Measurements from ENCODE around the gene BSN.

BSN gene

DNA sequence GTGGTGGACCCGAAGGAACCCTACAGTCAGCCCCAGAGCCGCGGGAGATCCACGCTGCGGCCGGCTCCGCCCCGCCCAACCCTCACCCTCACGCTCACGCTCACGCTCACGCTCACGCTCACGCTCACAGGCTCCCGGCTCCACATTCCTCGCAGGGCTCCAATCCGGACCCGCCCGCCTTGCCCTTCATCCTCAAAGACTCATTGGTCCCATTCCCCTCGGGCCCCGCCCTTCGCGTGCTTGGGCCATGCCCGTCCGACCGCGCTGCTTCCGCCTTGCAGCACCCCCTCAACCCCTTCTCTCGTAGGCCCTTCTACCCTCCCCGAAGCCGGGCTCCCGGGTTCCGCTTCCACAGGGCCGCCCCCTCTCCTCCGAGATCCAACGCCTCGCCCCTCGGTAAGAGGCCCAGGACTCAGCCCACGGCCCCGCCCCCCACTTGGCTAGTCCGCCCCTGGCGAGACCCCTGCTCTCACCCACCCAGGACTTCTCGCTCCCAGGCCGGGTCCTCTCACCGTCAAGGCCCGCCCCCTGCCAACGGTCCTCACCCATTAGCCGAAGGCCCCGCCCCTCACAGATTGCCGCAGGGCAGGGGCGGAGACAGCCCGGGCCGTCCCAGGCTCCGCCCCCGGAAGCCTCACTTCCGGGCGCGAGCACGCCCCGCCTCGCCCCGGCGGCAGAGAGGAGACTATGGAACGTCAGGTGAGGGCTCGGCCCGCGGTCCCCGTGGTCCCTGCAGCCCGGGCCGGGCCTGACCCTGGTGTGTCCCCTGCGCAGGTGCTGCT is 119.6 kb downstream of the BSN start, which contains the start of gene APEH:
APEH (plus strand) TSS at position 637 of the 782 bp plus-strand sequence; CDS start at position 688, 51 bp downstream.
- Histone ChIP-seq H3K79me1 (replicated peaks; ENCODE audit: low read length, poor library complexity, severe bottlenecking) (peaks cover 44% of the 10 kb centered on the region), H4K91ac (ENCODE audit: low read length) (peak within 1 kb of the TSS; percentile 87), H3K27me3 (ENCODE audit: control insufficient read depth in 1 of 2, insufficient read depth in 1 of 2, low read length in 2 of 2) (peaks cover 0 to 5% of the 10 kb centered on the region in 2 experiments), H3K36me3 (ENCODE audit: control insufficient read depth in 1 of 2, insufficient read depth in 2 of 2, low read depth in 1 of 2, low read length in 2 of 2) (peaks cover 35 to 38% of the 10 kb centered on the region in 2 experiments), H2AFZ (ENCODE audit: low read depth, low read length) (peak within 1 kb of the TSS; percentile 84), H2BK15ac (ENCODE audit: low read depth, poor library complexity, severe bottlenecking) (peak within 1 kb of the TSS; percentile 83), H3K23ac (ENCODE audit: low read length in 2 of 2) (no peak within 1 kb of the TSS), H3K9ac (ENCODE audit: low read length) (peak within 1 kb of the TSS; percentile 90), H2AK5ac (ENCODE audit: low read length, severe bottlenecking) (peak within 1 kb of the TSS; percentile 87), H2BK12ac (ENCODE audit: low read length in 2 of 2) (peak within 1 kb of the TSS in 1 of 2 experiments; percentile 51), H3K9me3 (ENCODE audit: control insufficient read depth, low read length) (no peaks in the 10 kb centered on the region), H3K4ac (ENCODE audit: low read depth in 1 of 2, low read length in 2 of 2) (peak within 1 kb of the TSS; percentile 68 to 85), H3K4me1 (ENCODE audit: control insufficient read depth, insufficient read depth, low read depth, low read length) (peaks cover 30% of the 10 kb centered on the region), H2BK120ac (ENCODE audit: low read depth, low read length) (no peak within 1 kb of the TSS), H3K14ac (ENCODE audit: low read length in 2 of 2) (peak within 1 kb of the TSS in 1 of 2 experiments; percentile 94), H3K4me3 (ENCODE audit: insufficient read depth in 1 of 2, low read depth in 1 of 2, low read length in 2 of 2) (peak within 1 kb of the TSS; percentile 93 to 95), H3K18ac (ENCODE audit: low read depth in 1 of 2, low read length in 2 of 2) (peak within 1 kb of the TSS; percentile 74 to 92), H3K27ac (ENCODE audit: low read length, poor library complexity, severe bottlenecking) (peak within 1 kb of the TSS; percentile 88), H4K8ac (ENCODE audit: low read length) (peak within 1 kb of the TSS; percentile 86), H2BK5ac (ENCODE audit: low read depth, low read length, poor library complexity, severe bottlenecking) (peak within 1 kb of the TSS; percentile 90), H3K4me2 (ENCODE audit: low read length, poor library complexity, severe bottlenecking) (peak within 1 kb of the TSS; percentile 65)
- peak; percentile 99 for DNase-seq
- WGBS, result under 1% methylated on average over 70 of the region's 71 CpGs

DNA sequence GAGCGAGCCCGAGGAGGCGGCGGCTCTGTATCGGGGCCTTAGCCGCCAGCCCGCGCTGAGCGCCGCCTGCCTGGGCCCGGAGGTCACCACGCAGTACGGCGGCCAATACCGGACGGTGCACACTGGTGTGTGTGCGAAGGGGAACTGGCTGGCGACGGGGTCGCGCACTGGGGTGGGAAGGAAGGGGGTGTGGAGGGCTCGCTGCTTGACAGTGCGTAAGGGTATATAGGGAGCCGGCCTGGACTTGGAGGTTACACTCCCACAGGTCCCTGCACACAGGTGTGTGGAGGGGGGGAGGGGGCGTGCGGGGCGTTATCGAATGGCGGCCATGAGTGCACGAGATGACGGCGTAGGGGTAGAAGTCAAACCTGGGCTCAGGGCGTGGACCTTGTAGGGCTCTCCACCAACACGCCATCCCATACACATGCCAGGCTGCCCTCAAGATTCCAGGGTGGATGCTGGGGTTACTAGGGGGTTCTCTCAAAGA is 120.3 kb downstream of the BSN start:
- Histone ChIP-seq H3K4me1 (ENCODE audit: control insufficient read depth, insufficient read depth, low read depth, low read length) (peaks cover 24% of the 10 kb centered on the region), H2BK5ac (ENCODE audit: low read depth, low read length, poor library complexity, severe bottlenecking) (no peak overlapping the region), H4K91ac (ENCODE audit: low read length) (peak overlapping the region; percentile 84), H3K36me3 (ENCODE audit: control insufficient read depth in 1 of 2, insufficient read depth in 2 of 2, low read depth in 1 of 2, low read length in 2 of 2) (peaks cover 41 to 44% of the 10 kb centered on the region in 2 experiments), H3K79me1 (replicated peaks; ENCODE audit: low read length, poor library complexity, severe bottlenecking) (peaks cover 50% of the 10 kb centered on the region), H3K27me3 (ENCODE audit: control insufficient read depth in 1 of 2, insufficient read depth in 1 of 2, low read length in 2 of 2) (no peaks in the 10 kb centered on the region), H2BK15ac (ENCODE audit: low read depth, poor library complexity, severe bottlenecking) (peak overlapping the region; percentile 76), H2BK12ac (ENCODE audit: low read length in 2 of 2) (peak overlapping the region in 1 of 2 experiments; percentile 31), H3K4ac (ENCODE audit: low read depth in 1 of 2, low read length in 2 of 2) (peak overlapping the region; percentile 68 to 83), H2AK5ac (ENCODE audit: low read length, severe bottlenecking) (no peak overlapping the region), H2AFZ (ENCODE audit: low read depth, low read length) (peak overlapping the region; percentile 84), H3K4me2 (ENCODE audit: low read length, poor library complexity, severe bottlenecking) (peak overlapping the region; percentile 61), H3K9me3 (ENCODE audit: control insufficient read depth, low read length) (no peaks in the 10 kb centered on the region), H3K9ac (ENCODE audit: low read length) (peak overlapping the region; percentile 90), H2BK120ac (ENCODE audit: low read depth, low read length) (no peak overlapping the region), H4K8ac (ENCODE audit: low read length) (peak overlapping the region; percentile 82), H3K18ac (ENCODE audit: low read depth in 1 of 2, low read length in 2 of 2) (peak overlapping the region; percentile 74 to 92), H3K23ac (ENCODE audit: low read length in 2 of 2) (no peak overlapping the region), H3K4me3 (ENCODE audit: insufficient read depth in 1 of 2, low read depth in 1 of 2, low read length in 2 of 2) (peak overlapping the region; percentile 93 to 95), H3K27ac (ENCODE audit: low read length, poor library complexity, severe bottlenecking) (no peak overlapping the region), H3K14ac (ENCODE audit: low read length in 2 of 2) (peak overlapping the region in 1 of 2 experiments; percentile 94)
- no peak for DNase-seq
- WGBS, result 3% methylated on average over 31 of the region's 34 CpGs

DNA sequence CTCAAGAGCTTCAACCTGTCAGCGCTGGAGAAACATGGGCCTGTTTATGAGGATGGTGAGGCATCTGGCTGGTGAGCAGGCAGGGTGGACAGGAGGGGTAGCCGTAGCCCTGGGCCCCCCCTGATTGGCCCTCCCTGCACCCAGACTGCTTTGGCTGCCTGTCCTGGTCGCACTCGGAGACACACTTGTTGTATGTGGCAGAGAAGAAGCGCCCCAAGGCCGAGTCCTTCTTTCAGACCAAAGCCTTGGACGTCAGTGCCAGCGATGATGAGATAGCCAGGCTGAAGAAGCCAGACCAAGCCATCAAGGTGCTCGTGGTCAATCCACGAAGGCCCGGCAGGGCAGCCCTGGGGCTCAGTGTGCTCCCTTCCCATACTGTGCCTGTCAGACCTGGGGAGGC is 121.6 kb downstream of the BSN start:
- no peak overlapping the region for H2BK5ac ChIP-seq (ENCODE audit: low read depth, low read length, poor library complexity, severe bottlenecking)
- H3K9ac ChIP-seq (ENCODE audit: low read length), result no peak overlapping the region

DNA sequence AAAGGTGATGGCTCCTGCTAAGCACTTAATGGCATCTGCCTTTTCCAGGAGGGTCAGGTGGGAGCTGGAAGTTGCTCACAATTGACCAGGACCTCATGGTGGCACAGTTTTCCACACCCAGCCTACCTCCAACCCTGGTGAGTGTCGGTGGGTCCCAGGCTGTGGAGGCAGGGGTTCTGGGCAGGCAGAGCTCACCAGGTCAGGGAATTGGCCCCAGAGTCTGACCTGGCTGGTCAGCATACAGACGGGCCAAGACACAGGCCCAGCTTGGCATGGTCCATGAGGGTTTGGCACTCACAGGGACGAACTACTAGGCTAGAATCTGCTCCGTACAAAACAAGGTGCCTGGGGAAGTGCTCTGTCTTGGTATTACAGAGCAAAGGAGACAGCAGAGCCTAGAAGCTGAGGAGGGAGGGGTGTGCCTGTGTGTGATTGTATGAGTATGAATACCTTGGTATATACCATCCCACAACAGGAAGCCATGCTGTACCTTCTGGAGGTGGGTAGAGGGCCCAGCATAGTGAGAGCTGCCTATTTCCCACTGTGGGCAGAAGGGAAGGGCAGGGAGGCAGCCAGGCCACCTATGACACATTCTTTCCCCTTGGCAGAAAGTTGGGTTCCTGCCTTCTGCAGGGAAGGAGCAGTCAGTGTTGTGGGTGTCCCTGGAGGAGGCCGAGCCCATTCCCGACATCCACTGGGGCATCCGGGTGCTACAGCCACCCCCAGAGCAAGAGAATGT is 126.4 kb downstream of the BSN start:
- no peak overlapping the region for H3K9ac ChIP-seq (ENCODE audit: low read length)
- 96% methylated on average over 7 of the region's 7 CpGs for WGBS
- peaks cover 42% of the 10 kb centered on the region for H3K79me1 ChIP-seq (replicated peaks; ENCODE audit: low read length, poor library complexity, severe bottlenecking)
- no peak overlapping the region for H2AK5ac ChIP-seq (ENCODE audit: low read length, severe bottlenecking)
- no peaks in the 10 kb centered on the region for H3K9me3 ChIP-seq (ENCODE audit: control insufficient read depth, low read length)
- H3K36me3 ChIP-seq (ENCODE audit: control insufficient read depth in 1 of 2, insufficient read depth in 2 of 2, low read depth in 1 of 2, low read length in 2 of 2), result peaks cover 88 to 92% of the 10 kb centered on the region in 2 experiments
- H3K4me3 ChIP-seq (ENCODE audit: insufficient read depth in 1 of 2, low read depth in 1 of 2, low read length in 2 of 2), result no peak overlapping the region
- H2BK15ac ChIP-seq (ENCODE audit: low read depth, poor library complexity, severe bottlenecking), result no peak overlapping the region
- H2BK120ac ChIP-seq (ENCODE audit: low read depth, low read length), result no peak overlapping the region
- no peak overlapping the region for H3K27ac ChIP-seq (ENCODE audit: low read length, poor library complexity, severe bottlenecking)
- no peak overlapping the region for H3K18ac ChIP-seq (ENCODE audit: low read depth in 1 of 2, low read length in 2 of 2)
- no peak overlapping the region for H3K23ac ChIP-seq (ENCODE audit: low read length in 2 of 2)
- no peak overlapping the region for H4K8ac ChIP-seq (ENCODE audit: low read length)
- no peak overlapping the region for H2AFZ ChIP-seq (ENCODE audit: low read depth, low read length)
- H3K27me3 ChIP-seq (ENCODE audit: control insufficient read depth in 1 of 2, insufficient read depth in 1 of 2, low read length in 2 of 2), result no peaks in the 10 kb centered on the region
- peaks cover 25% of the 10 kb centered on the region for H3K4me1 ChIP-seq (ENCODE audit: control insufficient read depth, insufficient read depth, low read depth, low read length)
- no peak overlapping the region for H3K4ac ChIP-seq (ENCODE audit: low read depth in 1 of 2, low read length in 2 of 2)
- DNase-seq, result no peak
- no peak overlapping the region for H4K91ac ChIP-seq (ENCODE audit: low read length)
- no peak overlapping the region for H3K14ac ChIP-seq (ENCODE audit: low read length in 2 of 2)
- no peak overlapping the region for H2BK12ac ChIP-seq (ENCODE audit: low read length in 2 of 2)
- H3K4me2 ChIP-seq (ENCODE audit: low read length, poor library complexity, severe bottlenecking), result no peak overlapping the region
- no peak overlapping the region for H2BK5ac ChIP-seq (ENCODE audit: low read depth, low read length, poor library complexity, severe bottlenecking)

More for the DNA sequence above, 121.6 kb downstream of the BSN start:
- H2AFZ ChIP-seq (ENCODE audit: low read depth, low read length), result no peak overlapping the region
- H3K18ac ChIP-seq (ENCODE audit: low read depth in 1 of 2, low read length in 2 of 2), result no peak overlapping the region
- H2BK120ac ChIP-seq (ENCODE audit: low read depth, low read length), result no peak overlapping the region
- no peak overlapping the region for H2AK5ac ChIP-seq (ENCODE audit: low read length, severe bottlenecking)
- peaks cover 55 to 58% of the 10 kb centered on the region in 2 experiments for H3K36me3 ChIP-seq (ENCODE audit: control insufficient read depth in 1 of 2, insufficient read depth in 2 of 2, low read depth in 1 of 2, low read length in 2 of 2)
- WGBS, result 97% methylated on average over 11 of the region's 11 CpGs
- no peak overlapping the region for H3K27ac ChIP-seq (ENCODE audit: low read length, poor library complexity, severe bottlenecking)
- no peak overlapping the region for H4K8ac ChIP-seq (ENCODE audit: low read length)
- DNase-seq, result no peak
- no peak overlapping the region for H3K14ac ChIP-seq (ENCODE audit: low read length in 2 of 2)
- no peak overlapping the region for H3K23ac ChIP-seq (ENCODE audit: low read length in 2 of 2)
- H2BK12ac ChIP-seq (ENCODE audit: low read length in 2 of 2), result no peak overlapping the region
- peaks cover 24% of the 10 kb centered on the region for H3K4me1 ChIP-seq (ENCODE audit: control insufficient read depth, insufficient read depth, low read depth, low read length)
- H4K91ac ChIP-seq (ENCODE audit: low read length), result no peak overlapping the region
- no peak overlapping the region for H3K4me3 ChIP-seq (ENCODE audit: insufficient read depth in 1 of 2, low read depth in 1 of 2, low read length in 2 of 2)
- H3K27me3 ChIP-seq (ENCODE audit: control insufficient read depth in 1 of 2, insufficient read depth in 1 of 2, low read length in 2 of 2), result no peaks in the 10 kb centered on the region
- peaks cover 52% of the 10 kb centered on the region for H3K79me1 ChIP-seq (replicated peaks; ENCODE audit: low read length, poor library complexity, severe bottlenecking)
- no peak overlapping the region for H3K4me2 ChIP-seq (ENCODE audit: low read length, poor library complexity, severe bottlenecking)
- H3K9me3 ChIP-seq (ENCODE audit: control insufficient read depth, low read length), result no peaks in the 10 kb centered on the region
- no peak overlapping the region for H3K4ac ChIP-seq (ENCODE audit: low read depth in 1 of 2, low read length in 2 of 2)
- no peak overlapping the region for H2BK15ac ChIP-seq (ENCODE audit: low read depth, poor library complexity, severe bottlenecking)

Data from mesenchymal stem cell (in vitro differentiated cells and primary cell).